HG03571 (cell line): Measurements from ENCODE around the gene AMT.

Experiments
- ATAC-seq: cut with Tn5 transposase; IDR thresholded peaks from one replicate; pipeline ENCODE4 v1.9.1; 2021; ENCODE audit not compliant: unreplicated experiment

The AMT gene, protein sequence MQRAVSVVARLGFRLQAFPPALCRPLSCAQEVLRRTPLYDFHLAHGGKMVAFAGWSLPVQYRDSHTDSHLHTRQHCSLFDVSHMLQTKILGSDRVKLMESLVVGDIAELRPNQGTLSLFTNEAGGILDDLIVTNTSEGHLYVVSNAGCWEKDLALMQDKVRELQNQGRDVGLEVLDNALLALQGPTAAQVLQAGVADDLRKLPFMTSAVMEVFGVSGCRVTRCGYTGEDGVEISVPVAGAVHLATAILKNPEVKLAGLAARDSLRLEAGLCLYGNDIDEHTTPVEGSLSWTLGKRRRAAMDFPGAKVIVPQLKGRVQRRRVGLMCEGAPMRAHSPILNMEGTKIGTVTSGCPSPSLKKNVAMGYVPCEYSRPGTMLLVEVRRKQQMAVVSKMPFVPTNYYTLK

DNA sequence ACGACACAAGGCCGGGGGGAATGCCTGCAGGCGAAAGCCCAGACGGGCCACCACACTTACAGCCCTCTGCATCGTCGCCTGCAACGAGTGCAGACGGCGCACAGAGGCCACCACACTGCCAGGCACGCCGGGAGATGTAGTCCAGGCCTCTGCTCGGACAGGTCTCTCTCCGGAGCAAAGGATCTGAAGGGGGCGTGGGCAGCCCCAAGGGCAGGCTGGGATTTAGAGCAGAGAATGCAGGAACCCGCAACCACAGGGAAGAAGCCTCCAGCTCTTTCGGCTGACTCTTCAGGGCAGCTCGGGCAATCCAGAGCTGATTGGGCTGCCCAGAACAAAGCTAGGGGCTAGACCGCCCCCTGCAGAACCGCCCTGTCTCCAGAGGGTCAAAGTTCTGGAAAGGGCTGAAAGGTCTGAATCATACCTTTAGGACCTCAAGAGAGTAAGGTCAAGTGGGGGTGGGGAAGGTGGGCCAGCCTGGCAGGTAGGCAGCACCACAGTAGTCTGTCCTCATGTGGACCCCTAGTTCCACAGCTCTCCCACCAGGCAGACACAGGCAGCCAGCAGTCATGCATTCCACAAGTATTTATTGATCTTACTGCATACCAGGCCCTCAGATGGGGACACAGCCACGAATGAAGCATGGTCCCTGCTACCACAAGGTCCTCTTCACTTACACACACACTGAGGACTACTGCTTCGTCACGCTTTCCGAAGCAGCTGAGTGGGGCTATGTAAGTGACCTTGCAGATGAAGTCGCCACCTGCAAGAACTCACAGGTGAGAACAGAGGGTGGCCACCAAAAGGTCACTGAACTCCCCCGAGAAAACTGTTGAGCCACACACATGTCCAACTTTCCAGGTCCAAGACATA, at the start of gene AMT:
TSS of gene AMT (minus strand) at position 95 of the 870 bp plus-strand sequence. CDS start at position 72, 23 bp downstream.
- ATAC-seq = no peak

- no peak for ATAC-seq
Measured at GRCh38 chr3:49470714-49471420, 48.6 kb upstream of the AMT start.

DNA sequence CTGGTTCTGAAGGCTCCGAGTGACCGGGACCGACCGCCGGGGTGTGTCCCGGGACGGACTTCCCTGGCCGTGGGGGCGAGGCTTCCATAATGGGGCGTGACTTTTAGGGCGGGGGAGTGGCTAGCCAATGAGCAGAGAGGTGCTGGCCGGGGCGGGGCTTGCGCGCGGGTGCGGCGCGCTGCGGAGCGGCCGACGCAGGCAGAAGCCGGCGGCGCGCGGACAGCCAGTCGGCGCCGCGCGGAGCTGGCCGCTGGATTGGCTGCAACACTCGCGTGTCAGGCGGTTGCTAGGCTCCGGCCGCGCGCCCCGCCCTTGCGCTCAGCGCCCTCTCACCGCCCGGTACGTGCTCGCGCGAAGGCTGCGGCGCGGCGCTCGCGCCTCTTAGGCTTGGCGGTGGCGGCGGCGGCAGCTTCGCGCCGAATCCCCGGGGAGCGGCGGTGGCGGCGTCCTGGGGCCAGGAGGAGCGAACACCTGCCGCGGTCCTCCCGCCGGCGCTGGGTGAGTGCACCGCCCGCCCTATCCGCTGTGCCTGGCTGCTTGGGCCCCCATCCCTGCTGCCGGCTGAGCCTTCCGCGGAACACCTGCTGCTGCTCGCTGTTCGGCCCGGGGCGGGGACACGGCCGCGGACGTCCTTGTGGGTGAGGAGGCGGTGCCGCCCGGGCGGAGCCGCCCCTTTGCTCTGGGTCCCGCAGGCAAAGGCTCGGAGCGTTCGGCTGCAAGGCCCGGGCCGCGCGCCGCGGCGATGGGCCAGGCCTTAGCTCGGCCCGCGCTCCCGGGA, 47.9 kb upstream of the AMT start, which contains the start of gene DAG1:
TSS of gene DAG1 (plus strand) at position 332 of the 778 bp plus-strand sequence. CDS start 40,268 bp downstream, outside the sequence.
- peak; percentile 71 for ATAC-seq

GRCh38 chr3:49469037-49469935, 47.0 kb upstream of the AMT start:
- peak; percentile 1 for ATAC-seq

- no peak for ATAC-seq
Measured at GRCh38 chr3:49466085-49466484, 43.8 kb upstream of the AMT start.

- no peak for ATAC-seq
Measured at GRCh38 chr3:49465270-49466034, 43.2 kb upstream of the AMT start.

DNA sequence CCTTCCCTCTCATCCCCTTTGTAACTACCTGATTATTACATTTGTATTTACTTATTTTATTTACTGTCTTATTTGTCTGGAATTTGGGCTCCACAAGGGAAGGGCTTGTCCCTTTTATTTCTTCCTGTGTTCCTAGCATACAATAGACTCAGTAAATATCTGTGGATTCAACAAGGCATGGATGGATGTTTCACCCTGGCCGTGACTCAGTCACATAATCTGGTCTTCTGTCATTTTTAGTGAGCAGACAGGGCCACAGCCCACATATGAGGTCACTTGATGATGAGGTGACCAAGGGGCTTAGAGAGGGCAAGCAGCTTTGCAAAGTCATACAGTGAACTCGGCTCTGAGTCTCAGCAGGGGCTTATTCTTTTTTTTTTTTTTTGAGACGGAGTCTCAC, 39.9 kb upstream of the AMT start:
- ATAC-seq = no peak

DNA sequence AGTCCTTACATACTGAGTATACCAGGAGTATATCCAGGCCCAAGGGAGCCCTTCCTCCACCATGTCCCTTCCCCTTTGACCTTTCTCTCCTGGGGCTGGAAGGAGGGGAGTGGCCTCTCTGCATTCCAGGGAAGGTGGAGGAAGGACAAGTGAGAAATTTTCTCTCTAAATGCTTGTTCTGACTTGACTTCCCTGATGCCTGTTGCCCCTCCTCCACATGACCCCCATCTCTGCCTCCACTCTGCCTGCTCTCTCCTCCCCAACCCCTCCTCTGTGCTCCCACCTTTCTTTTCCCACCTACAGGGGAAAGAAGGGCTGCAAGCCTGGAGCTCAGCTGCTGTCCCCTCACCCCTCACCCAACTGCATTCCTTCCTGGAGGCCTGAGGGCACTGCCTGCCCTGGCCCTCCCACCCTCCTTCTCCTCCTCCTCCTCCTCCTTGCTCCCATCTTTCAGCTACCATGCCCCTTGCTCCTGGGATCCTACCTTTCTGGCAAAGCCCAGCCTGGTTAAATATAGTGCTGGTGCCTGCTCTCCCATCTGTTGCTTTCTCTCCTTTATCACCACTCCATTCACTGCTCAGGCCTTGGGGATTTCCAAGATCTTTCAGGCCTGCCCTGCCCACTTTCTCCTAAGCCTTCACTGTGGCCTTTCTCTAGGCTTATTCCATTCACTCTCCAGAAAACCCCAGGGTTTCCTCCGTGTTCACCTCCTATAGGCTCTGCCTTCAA, 39.3 kb upstream of the AMT start:
- ATAC-seq = no peak

GRCh38 chr3:49460956-49461355, 38.7 kb upstream of the AMT start:
- ATAC-seq = no peak

DNA sequence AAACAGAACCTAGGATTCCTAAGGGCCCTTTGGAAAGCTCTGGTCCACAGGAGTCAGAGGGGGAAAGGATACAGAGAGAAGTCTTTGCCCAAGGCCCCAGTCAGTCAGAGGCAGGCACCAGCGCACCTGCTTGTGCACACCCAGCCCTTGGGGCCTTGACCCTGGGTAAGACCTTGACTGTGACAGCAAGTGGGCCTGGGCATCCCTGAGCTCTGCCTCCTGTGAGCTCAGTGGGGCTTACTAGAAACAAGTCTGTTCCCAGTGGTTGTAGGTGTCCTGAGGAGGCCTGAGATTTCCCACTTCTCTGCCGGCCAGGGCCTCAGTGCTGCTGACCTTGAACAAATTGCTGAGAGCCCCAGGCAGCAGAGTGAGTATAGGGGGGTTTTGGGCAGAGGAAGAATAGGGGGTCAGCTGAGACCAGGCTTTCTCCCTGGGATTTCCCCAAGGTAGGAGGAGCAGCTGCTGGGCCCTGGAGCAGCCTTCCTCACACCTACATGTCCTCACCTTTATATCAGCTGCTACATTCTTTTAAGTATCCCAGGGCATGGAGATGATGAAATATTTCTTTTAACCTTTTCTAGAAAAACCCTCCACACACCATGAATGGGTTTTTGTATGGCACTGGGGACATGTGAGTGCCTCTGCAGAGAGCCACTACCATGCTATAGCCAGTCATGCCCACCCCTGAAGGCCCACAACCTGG, 38.1 kb upstream of the AMT start:
- ATAC-seq = no peak

DNA sequence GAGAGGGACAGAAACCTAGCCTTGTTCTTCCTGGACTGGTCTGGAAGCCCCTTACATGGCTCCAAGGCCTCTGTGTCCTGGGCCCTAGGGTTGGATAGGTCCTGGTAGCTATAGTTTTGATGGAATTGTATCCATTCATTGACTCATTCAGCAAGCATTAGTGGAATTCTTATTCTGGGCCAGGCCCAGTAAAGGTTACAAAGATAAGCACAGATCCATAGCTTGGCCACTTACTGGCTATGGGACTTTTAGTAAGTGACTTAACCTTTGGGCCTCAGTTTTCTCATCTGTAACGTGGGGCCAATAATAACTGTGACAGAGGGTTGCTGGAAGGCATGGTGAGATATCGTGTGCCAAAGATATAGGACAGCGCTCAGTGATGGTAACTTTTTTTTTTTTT, 34.2 kb upstream of the AMT start:
- ATAC-seq = no peak

DNA sequence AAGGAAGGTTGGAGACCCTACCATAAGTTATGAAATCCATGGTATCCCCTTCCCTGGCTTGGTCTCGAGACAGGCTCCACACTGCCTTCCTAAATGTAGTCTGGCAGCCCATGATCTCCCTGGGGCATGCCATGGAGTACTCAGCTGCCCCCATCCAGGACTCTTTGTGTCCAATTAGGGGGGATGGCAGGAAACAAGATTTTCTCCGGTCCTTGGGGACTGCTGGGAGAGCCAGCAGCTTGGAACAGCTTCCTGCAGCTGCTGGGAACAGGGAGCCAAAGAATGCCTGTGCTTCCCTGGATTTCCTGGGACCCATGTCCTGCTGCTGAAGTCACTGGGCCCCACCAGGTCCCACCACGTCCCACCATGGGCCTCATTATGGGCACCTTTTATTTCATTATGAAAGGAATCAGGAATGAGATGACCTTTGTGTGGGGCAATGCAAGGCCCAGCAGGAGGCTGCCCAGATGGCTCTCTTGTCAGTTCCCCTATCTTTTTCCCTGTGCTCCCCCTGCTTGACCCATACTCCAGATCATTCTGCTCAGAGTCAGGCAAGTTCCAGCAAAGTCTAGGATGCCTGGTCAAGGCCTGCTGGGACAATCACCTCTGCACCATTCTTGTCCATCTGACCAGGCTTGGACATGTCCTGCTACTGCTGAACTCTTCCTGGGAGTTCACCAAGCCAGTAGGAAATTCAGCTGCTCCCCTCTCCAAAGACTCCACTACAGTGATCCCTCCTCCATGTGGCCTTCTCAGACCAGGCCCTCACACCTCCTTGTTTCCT, 32.8 kb upstream of the AMT start:
- no peak for ATAC-seq

DNA sequence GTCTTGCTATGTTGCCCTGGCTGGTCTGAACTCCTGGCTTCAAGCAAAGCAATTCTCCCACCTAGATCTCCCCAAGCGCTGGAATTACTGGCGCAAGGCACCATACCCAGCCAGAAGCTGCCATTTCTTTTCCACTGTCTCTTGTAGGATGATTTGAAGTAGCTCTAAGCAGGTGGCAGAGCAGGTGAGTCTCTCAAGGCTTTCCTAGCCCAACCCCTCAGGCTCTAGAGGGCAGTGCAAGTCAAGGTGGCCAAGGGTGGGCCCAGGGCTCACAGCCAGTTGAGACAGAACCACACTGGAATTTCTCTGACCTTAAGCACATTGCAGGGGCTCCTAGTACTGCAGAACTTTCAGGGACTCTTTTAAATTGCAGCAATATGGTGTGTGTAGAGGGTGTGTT, 32.2 kb upstream of the AMT start:
- no peak for ATAC-seq

DNA sequence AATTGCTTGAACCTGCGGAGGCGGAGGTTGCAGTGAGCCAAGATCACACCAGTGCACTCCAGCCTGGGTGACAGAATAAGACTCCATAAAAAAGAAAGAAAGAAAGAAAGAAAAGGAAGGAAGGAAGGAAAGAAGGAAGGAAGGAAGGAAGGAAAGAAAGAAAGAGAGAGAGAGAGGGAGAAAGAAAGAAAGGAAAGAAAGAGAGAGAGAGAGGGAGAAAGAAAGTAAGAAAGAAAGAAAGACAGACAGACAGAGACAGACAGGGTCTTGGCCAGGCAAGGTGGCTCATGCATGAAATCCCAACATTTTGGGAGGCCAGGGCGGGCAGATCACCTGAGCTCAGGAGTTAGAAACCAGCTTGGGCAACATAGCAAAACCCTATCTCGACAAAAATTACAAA, 31.3 kb upstream of the AMT start:
- no peak for ATAC-seq

- no peak for ATAC-seq
Measured at GRCh38 chr3:49445391-49445790, 23.1 kb upstream of the AMT start.

DNA sequence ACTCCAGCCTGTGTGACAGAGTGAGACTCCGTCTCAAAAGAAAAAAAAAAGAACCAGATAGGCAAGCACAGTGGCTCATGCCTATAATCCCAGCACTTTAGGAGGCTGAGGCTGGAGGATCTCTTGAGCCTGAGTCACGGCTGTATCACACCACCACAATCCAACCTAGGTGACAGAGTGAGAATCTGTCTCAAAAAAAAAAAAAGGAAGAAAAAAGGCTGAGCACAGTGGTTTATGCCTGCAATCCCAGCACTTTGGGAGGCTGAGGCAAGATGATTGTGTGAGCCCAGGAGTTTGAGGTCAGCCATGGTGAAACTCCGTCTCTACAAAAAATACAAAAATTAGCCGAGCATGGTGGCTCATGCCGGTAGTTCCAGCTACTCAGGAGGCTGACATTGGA, 12.5 kb upstream of the AMT start:
- no peak for ATAC-seq

DNA sequence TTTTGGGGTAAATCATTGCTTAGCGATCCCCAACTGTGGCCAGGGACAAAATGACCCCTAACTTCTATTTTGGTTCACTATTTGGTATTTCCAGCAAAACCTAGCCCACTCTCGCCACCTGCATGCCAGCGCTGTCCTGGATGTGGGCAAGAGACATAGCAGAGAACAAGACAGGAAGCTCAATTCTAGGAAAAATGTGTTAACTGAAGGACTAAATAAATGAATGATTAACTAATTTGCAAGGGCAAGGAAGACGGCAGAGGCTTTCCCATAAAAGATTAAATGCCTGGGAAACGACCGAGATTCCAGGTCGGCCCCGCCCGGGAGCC, 6.4 kb upstream of the AMT start:
- ATAC-seq = no peak
